Measurements from ENCODE around the gene DPM1.
"Not testable (repeated sequence)": the region's sequence is repeated elsewhere in the genome, so short reads cannot be mapped to it uniquely, and the experiment has no call there.

DPM1 gene

GRCh38 chr20:50980071-50980681 lies 21.8 kb upstream of the DPM1 start:
- peak; percentile 96 for DNase-seq (ENCODE audit: low read depth in 2 of 2)

- DNase-seq (ENCODE audit: low read depth in 2 of 2): not testable (repeated sequence)
Observed at GRCh38 chr20:50978533-50978932, 20.2 kb upstream of the DPM1 start.

- DNase-seq (ENCODE audit: low read depth in 2 of 2): no peak
Observed at GRCh38 chr20:50977066-50978021, 19.0 kb upstream of the DPM1 start.

GRCh38 chr20:50975701-50976330 lies 17.5 kb upstream of the DPM1 start:
- no peak for DNase-seq (ENCODE audit: low read depth in 2 of 2)

- DNase-seq (ENCODE audit: low read depth in 2 of 2): no peak
Observed at GRCh38 chr20:50969912-50970311, 11.6 kb upstream of the DPM1 start.

- no peak for DNase-seq (ENCODE audit: low read depth in 2 of 2)
Observed at GRCh38 chr20:50969435-50969834, 11.1 kb upstream of the DPM1 start.

- no peak for DNase-seq (ENCODE audit: low read depth in 2 of 2)
Observed at GRCh38 chr20:50968289-50968688, 10.0 kb upstream of the DPM1 start.

GRCh38 chr20:50967586-50967985 lies 9.3 kb upstream of the DPM1 start:
- DNase-seq (ENCODE audit: low read depth in 2 of 2): no peak

GRCh38 chr20:50959543-50960126 lies 1.3 kb upstream of the DPM1 start:
- no peak for DNase-seq (ENCODE audit: low read depth in 2 of 2)

- DNase-seq (ENCODE audit: low read depth in 2 of 2): peak; percentile 82 to 83
Observed at GRCh38 chr20:50958615-50959542, 547 bp upstream of the DPM1 start, which contains the start of gene MOCS3. MOCS3 (plus strand) TSS chr20:50958818; CDS start chr20:50958843, 25 bp downstream.

GRCh38 chr20:50957276-50957675 lies 1.1 kb downstream of the DPM1 start:
- no peak for DNase-seq (ENCODE audit: low read depth in 2 of 2)

GRCh38 chr20:50953821-50954220 lies 4.5 kb downstream of the DPM1 start:
- no peak for DNase-seq (ENCODE audit: low read depth in 2 of 2)

GRCh38 chr20:50953196-50953595 lies 5.1 kb downstream of the DPM1 start:
- DNase-seq (ENCODE audit: low read depth in 2 of 2): no peak

GRCh38 chr20:50948132-50948785 lies 10.1 kb downstream of the DPM1 start:
- DNase-seq (ENCODE audit: low read depth in 2 of 2): no peak

- DNase-seq (ENCODE audit: low read depth in 2 of 2): no peak
Observed at GRCh38 chr20:50943069-50943468, 15.3 kb downstream of the DPM1 start.

GRCh38 chr20:50933589-50933988 lies 24.7 kb downstream of the DPM1 start:
- DNase-seq (ENCODE audit: low read depth in 2 of 2): no peak

- DNase-seq (ENCODE audit: low read depth in 2 of 2): peak; percentile 62 to 63
Observed at GRCh38 chr20:50932691-50933280, 25.5 kb downstream of the DPM1 start.

GRCh38 chr20:50932016-50932485 lies 26.3 kb downstream of the DPM1 start:
- no peak for DNase-seq (ENCODE audit: low read depth in 2 of 2)

- peak; percentile 84 to 87 for DNase-seq (ENCODE audit: low read depth in 2 of 2)
Observed at GRCh38 chr20:50931306-50932015, 26.9 kb downstream of the DPM1 start, which contains the start of gene ADNP. ADNP (minus strand) TSS chr20:50931437; CDS start chr20:50903996, 27,441 bp downstream.
